A172 (cell line): Measurements from ENCODE around the gene OR10Z1. TPM values are rescaled to one million over a fixed set of nuclear protein-coding genes. Genes with fewer than 3 reads are reported as not detected.
A peak's percentile ranks its signal among the peaks of the same experiment; 100 is the strongest.

Experiments used
- DNase-seq: peaks from one replicate; pipeline ENCODE4 v3.0.0-alpha.2; 2015; ENCODE audit warnings: low spot score
- total RNA-seq: library from RNA; depleted of rRNA; stranded (reverse); fragments of >200 nt; shearing (Covaris generic); gene quantifications from 2 replicates; pipeline ENCODE4 v1.2.3, GENCODE V29; 2014; rRNA removed

OR10Z1 gene
- total RNA-seq = not detected in 2 replicates

GRCh38 chr1:158604968-158605367 lies at the start of gene OR10Z1:
Gene OR10Z1 (plus strand): TSS chr1:158605268. CDS start chr1:158606439, 1,171 bp downstream.
- DNase-seq = no peak

GRCh38 chr1:158559696-158560095 lies 45.4 kb upstream of the OR10Z1 start:
- DNase-seq = no peak

- no peak for DNase-seq
Observed at GRCh38 chr1:158563853-158564252, 41.2 kb upstream of the OR10Z1 start.

- no peak for DNase-seq
Observed at GRCh38 chr1:158564608-158565007, 40.5 kb upstream of the OR10Z1 start.

GRCh38 chr1:158570480-158570879 lies 34.6 kb upstream of the OR10Z1 start, which contains the start of gene OR6P1:
Gene OR6P1 (minus strand): TSS chr1:158570580. CDS start chr1:158563604, 6,976 bp downstream.
- DNase-seq = no peak

GRCh38 chr1:158572226-158572625 lies 32.8 kb upstream of the OR10Z1 start:
- no peak for DNase-seq

- no peak for DNase-seq
Observed at GRCh38 chr1:158577561-158577960, 27.5 kb upstream of the OR10Z1 start.

GRCh38 chr1:158579733-158580132 lies 25.3 kb upstream of the OR10Z1 start, which contains the start of gene OR10X1:
Gene OR10X1 (minus strand): TSS chr1:158579899. CDS start chr1:158579899, 0 bp downstream.
- no peak for DNase-seq

- DNase-seq = no peak
Observed at GRCh38 chr1:158583962-158584361, 21.1 kb upstream of the OR10Z1 start.

- DNase-seq = no peak
Observed at GRCh38 chr1:158586942-158587341, 18.1 kb upstream of the OR10Z1 start.

GRCh38 chr1:158600735-158601134 lies 4.3 kb upstream of the OR10Z1 start:
- no peak for DNase-seq

GRCh38 chr1:158607296-158607695 lies 2.2 kb downstream of the OR10Z1 start:
- no peak for DNase-seq

- DNase-seq = no peak
Observed at GRCh38 chr1:158611916-158612315, 6.8 kb downstream of the OR10Z1 start.

- no peak for DNase-seq
Observed at GRCh38 chr1:158613764-158614163, 8.7 kb downstream of the OR10Z1 start.

GRCh38 chr1:158638146-158638545 lies 33.1 kb downstream of the OR10Z1 start:
- DNase-seq = no peak

- no peak for DNase-seq
Observed at GRCh38 chr1:158638904-158639303, 33.8 kb downstream of the OR10Z1 start.

GRCh38 chr1:158644449-158644848 lies 39.4 kb downstream of the OR10Z1 start:
- DNase-seq = no peak

GRCh38 chr1:158646465-158646864 lies 41.4 kb downstream of the OR10Z1 start:
- no peak for DNase-seq

- no peak for DNase-seq
Observed at GRCh38 chr1:158649052-158649451, 44.0 kb downstream of the OR10Z1 start.

- DNase-seq = peak; percentile 3
Observed at GRCh38 chr1:158652721-158653334, 47.8 kb downstream of the OR10Z1 start.

GRCh38 chr1:158654086-158654485 lies 49.0 kb downstream of the OR10Z1 start:
- no peak for DNase-seq

- no peak for DNase-seq
Observed at GRCh38 chr1:158654571-158654970, 49.5 kb downstream of the OR10Z1 start.
